Activated gamma-delta T cell treated with Interleukin-2 at 50 U/mL for 16 hours (primary cell): ENCODE measurements around the gene UBE2H.

ENCODE experiments used
- DNase-seq: peaks from one replicate; pipeline ENCODE4 v3.0.0-alpha.2; 2020

The UBE2H gene

DNA sequence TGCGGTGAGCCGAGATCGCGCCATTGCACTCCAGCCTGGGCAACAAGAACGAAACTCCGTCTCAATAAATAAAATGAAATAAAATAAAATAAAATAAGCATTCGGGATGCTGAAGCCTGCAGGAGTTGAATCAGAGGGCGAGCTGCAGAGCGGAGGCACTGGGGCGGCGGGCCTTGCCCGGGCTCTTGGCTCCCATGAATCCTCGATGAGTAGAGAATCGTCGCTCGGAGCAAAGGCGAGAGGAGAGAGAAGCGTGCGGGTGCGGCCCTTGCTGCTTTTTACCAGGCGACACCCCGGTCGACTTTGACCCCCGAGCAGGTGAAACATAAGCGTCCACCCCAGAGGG lies 168.3 kb downstream of the UBE2H start:
- DNase-seq, result no peak

DNA sequence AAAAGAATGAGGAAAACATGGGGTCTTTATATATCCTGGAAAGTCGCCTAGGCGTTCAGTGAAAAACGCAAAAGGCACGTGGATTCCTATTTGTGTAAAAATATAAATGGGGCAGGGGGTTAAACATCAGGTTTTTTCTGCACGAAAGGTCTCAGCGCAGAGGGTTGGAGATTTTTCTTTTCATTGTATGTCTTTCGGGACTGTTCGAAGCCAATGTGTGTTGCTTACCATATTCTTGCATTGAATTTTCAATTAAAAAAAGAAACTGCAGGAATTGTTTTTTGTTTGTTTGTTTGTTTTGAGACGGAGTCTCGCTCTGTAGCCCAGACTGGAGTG lies 169.2 kb downstream of the UBE2H start:
- DNase-seq, result no peak

DNA sequence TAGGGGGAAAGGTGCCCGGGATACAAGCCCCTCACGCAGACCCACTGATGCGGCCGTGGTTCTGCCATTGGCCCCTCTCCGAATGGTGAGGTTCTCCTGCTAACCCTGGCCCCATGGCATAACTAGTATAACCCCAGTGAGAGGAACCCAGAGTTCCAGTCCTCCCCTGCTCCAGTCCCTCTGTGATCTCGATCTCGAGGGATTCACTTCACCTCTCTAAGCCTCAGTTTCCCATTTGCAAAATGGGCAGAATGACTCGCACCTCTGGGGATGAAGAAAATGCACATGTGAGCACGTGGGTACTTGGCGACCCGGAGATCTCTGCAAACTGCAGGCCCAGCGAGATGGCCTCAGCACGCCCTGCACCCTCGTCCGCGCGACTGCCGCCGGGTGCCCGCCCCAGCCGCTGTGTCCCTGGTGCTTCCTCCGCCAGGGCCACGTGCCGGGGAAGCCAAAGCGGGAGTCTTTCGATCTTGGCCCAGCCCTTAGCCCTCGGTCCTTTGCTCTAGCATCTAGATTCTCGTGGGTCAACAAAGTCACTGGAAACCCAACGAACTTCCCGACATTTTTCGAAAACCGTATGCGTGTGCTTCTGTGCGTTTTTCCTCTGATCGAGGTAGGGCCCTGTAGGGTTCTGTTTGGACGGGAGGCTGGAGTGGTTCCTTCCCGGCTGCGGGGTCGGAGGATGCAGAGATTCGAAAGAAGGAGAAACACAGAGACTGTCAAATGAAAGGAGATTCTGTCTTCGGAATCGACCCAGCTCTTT lies 169.8 kb downstream of the UBE2H start:
- DNase-seq, result no peak

DNA sequence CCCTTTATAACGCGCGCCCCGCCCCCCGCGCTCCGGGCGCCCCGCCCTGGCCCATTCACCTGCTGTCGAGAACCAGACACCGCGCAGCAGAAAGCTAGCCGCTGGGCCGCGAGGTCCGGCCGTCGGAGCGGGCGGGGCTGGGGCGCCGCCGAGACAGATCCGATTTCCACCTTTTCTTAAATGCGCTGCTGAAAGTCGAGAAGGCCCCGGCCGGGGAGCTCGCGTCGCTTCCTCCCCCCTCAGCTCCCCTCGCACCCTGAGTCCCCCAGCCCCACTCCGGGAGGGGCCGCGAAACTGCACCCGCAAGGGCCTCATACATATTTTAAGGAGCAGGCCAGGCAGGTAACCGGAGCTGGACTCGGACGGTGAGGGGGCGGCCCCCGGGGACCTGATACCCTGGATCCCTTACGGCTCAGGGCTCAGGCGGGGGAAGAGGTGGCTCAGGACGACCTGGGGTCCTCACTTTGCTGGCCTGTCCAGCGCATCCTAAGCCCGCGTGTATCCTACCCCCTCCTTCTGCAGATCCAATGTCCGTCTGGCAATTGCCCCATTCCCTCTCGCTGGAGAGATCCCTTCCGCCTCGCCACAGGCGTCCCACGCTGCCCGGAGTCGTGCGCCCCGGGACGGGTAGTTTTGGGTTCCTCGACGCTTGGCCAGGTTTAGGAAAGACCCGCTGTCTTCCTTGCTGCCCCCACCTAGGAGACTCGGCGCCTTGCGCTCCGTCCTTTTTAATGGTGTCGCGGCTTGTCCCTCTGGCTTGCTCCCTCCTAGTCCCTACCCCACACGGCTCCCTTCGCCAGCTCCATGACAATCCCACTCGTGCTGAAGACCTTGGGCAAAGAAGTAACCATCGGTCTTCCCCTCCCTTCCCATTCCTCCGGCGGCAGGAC lies 170.6 kb downstream of the UBE2H start:
- no peak for DNase-seq

DNA sequence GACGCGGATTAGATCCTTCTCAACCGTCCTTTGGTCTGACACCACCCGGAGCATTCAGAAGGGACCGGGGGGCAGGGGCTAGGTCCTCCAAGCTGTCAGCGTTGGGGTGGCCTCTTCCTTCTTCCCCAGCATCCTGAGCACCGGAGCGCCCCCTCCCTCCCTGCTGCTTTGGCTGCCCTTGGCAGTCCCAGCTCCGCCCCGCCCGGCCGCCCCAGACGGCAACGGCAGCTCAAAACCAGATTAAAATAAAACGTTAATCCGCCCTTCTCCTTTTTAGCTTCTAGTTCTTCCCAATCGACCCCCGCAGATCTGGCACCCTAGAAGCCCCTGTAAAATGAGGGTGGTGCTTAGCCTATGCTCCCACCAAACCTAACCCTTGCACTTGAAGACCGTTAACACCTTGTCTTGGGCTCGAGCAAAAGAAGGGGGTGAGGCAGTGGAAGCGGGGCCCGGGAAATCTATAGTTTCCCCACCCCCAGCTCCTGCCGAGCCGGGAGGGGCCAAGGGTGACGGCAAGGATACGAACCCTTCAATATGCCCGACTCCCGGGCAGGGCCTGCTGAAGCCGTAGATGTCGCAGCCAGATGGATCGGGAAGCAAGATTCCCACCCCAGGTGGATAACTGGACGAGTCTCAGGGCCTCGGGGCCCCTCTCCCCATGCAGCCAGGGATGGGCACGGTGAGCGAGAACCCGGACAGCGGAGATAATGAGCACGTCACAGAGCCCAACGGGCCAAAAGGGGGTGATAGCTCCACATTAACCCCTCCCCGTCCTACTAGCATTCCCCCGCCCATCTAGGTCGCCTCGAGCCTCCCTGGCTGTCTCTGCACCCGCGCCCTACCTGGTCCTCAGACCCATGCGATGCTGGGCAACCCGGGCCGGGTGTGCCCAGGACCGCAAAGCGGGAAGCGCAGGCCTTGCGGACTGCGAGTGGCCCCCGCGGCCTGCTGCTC lies 171.5 kb downstream of the UBE2H start:
- DNase-seq, result no peak
